ENCODE data around the gene STUM.

Gene STUM

GRCh38 chr1:226602186-226603021, 53.8 kb downstream of the STUM start:
- no peaks in the 10 kb centered on the region for H3K36me3 ChIP-seq (replicated peaks)
- in situ Hi-C loops (cut with HindIII; ENCODE audit: low pct_ligation_motif_present, low sequenced_read_pairs), result no loop called here
- no peak overlapping the region for H3K27ac ChIP-seq
- no peak for DNase-seq
- no peak for TF ChIP-seq CTCF (IDR thresholded peaks at IDR 0.05; ENCODE audit: low read depth, low read length, missing control alignments)
- H3K27me3 ChIP-seq (replicated peaks), result peaks cover 5% of the 10 kb centered on the region
- no peak overlapping the region for H3K4me3 ChIP-seq (ENCODE audit: low read depth, low read length)

GRCh38 chr1:226603022-226603857, 54.7 kb downstream of the STUM start:
- in situ Hi-C loops (cut with HindIII; ENCODE audit: low pct_ligation_motif_present, low sequenced_read_pairs), result no loop called here
- TF ChIP-seq CTCF (IDR thresholded peaks at IDR 0.05; ENCODE audit: low read depth, low read length, missing control alignments), result no peak
- Histone ChIP-seq H3K27me3 (replicated peaks) (peaks cover 5% of the 10 kb centered on the region), H3K4me3 (ENCODE audit: low read depth, low read length) (no peak overlapping the region), H3K36me3 (replicated peaks) (no peaks in the 10 kb centered on the region), H3K27ac (no peak overlapping the region)
- DNase-seq, result no peak

GRCh38 chr1:226603858-226604559, 55.4 kb downstream of the STUM start:
- no peak overlapping the region for H3K4me3 ChIP-seq (ENCODE audit: low read depth, low read length)
- no peak overlapping the region for H3K27ac ChIP-seq
- TF ChIP-seq CTCF (IDR thresholded peaks at IDR 0.05; ENCODE audit: low read depth, low read length, missing control alignments), result no peak
- in situ Hi-C loops (cut with HindIII; ENCODE audit: low pct_ligation_motif_present, low sequenced_read_pairs), result no loop called here
- no peaks in the 10 kb centered on the region for H3K36me3 ChIP-seq (replicated peaks)
- peaks cover 5% of the 10 kb centered on the region for H3K27me3 ChIP-seq (replicated peaks)
- no peak for DNase-seq

- no peaks in the 10 kb centered on the region for H3K36me3 ChIP-seq (replicated peaks)
- H3K27ac ChIP-seq, result no peak overlapping the region
- TF ChIP-seq CTCF (IDR thresholded peaks at IDR 0.05; ENCODE audit: low read depth, low read length, missing control alignments), result no peak
- peaks cover 5% of the 10 kb centered on the region for H3K27me3 ChIP-seq (replicated peaks)
- in situ Hi-C loops (cut with HindIII; ENCODE audit: low pct_ligation_motif_present, low sequenced_read_pairs), result no loop called here
- no peak overlapping the region for H3K4me3 ChIP-seq (ENCODE audit: low read depth, low read length)
- no peak for DNase-seq
Measured at GRCh38 chr1:226604560-226605317, 56.2 kb downstream of the STUM start.

GRCh38 chr1:226605318-226605950, 56.9 kb downstream of the STUM start:
- no peak for TF ChIP-seq CTCF (IDR thresholded peaks at IDR 0.05; ENCODE audit: low read depth, low read length, missing control alignments)
- Histone ChIP-seq H3K4me3 (ENCODE audit: low read depth, low read length) (no peak overlapping the region), H3K27me3 (replicated peaks) (peaks cover 5% of the 10 kb centered on the region), H3K27ac (no peak overlapping the region), H3K36me3 (replicated peaks) (no peaks in the 10 kb centered on the region)
- DNase-seq, result no peak
- in situ Hi-C loops (cut with HindIII; ENCODE audit: low pct_ligation_motif_present, low sequenced_read_pairs), result no loop called here

Data from brain microvascular endothelial cell (primary cell).